OCI-LY1 (cell line): ENCODE results near the gene ROR2.

ENCODE experiments used
- H2AFZ ChIP-seq: fragments of 200-600 bp; sonication (generic), shearing (Covaris generic); 2 replicates; pipeline ENCODE4 v1.6.0; 2014; ENCODE audit warnings: antibody characterized with exemption, mild to moderate bottlenecking, low read length
- H3F3A ChIP-seq: fragments of 200-600 bp; sonication (generic), shearing (Covaris generic); 2 replicates; pipeline ENCODE4 v1.6.0; 2014; ENCODE audit warnings: mild to moderate bottlenecking, antibody characterized with exemption, low read length, moderate library complexity; ENCODE audit not compliant: insufficient read depth
- H3K27ac ChIP-seq: fragments of 200-600 bp; sonication (generic); 2 replicates; pipeline ENCODE4 v1.5.1; 2014; ENCODE audit warnings: low read length, mixed run types, mild to moderate bottlenecking, low read depth; ENCODE audit not compliant: poor library complexity, severe bottlenecking
- H3K27me3 ChIP-seq: fragments of 200-600 bp; sonication (generic); 2 replicates; pipeline ENCODE4 v1.6.0; 2014; ENCODE audit warnings: antibody characterized with exemption, mild to moderate bottlenecking, low read length, moderate library complexity; ENCODE audit not compliant: insufficient read depth
- H3K36me3 ChIP-seq: fragments of 200-600 bp; sonication (generic); 2 replicates; pipeline ENCODE4 v1.6.1; 2014; ENCODE audit warnings: mild to moderate bottlenecking, antibody characterized with exemption, low read length, moderate library complexity, mixed read lengths; ENCODE audit not compliant: insufficient read depth
- H3K4me1 ChIP-seq: fragments of 200-600 bp; sonication (generic); 2 replicates; pipeline ENCODE4 v1.5.1; 2014; ENCODE audit warnings: mild to moderate bottlenecking, low read length, moderate library complexity; ENCODE audit not compliant: insufficient read depth, severe bottlenecking
- H3K4me2 ChIP-seq: fragments of 200-600 bp; sonication (generic), shearing (Covaris generic); 2 replicates; pipeline ENCODE4 v1.6.1; 2014; ENCODE audit warnings: low read length
- H3K4me3 ChIP-seq: fragments of 200-600 bp; sonication (generic); 2 replicates; pipeline ENCODE4 v1.5.1; 2014; ENCODE audit warnings: low read length, low read depth, mild to moderate bottlenecking, mixed read lengths; ENCODE audit not compliant: poor library complexity, severe bottlenecking
- H3K79me2 ChIP-seq: fragments of 200-600 bp; shearing (Covaris generic); 2 replicates; pipeline ENCODE4 v1.6.1; 2016; ENCODE audit warnings: mixed run types, low read length, mixed read lengths; ENCODE audit not compliant: insufficient read depth
- H3K9ac ChIP-seq: fragments of 200-600 bp; sonication (generic), shearing (Covaris generic); 2 replicates; pipeline ENCODE4 v1.6.1; 2014; ENCODE audit warnings: mild to moderate bottlenecking, low read length, mixed read lengths
- H3K9me2 ChIP-seq: fragments of 200-600 bp; sonication (generic), shearing (Covaris generic); 2 replicates; pipeline ENCODE4 v1.6.1; 2014; ENCODE audit warnings: low read depth, mild to moderate bottlenecking, low read length, mixed read lengths
- H3K9me3 ChIP-seq: fragments of 200-600 bp; shearing (Covaris generic); 2 replicates; pipeline ENCODE4 v1.6.1; 2014; ENCODE audit warnings: low read length, mixed read lengths
- H4K20me1 ChIP-seq: fragments of 200-600 bp; sonication (generic), shearing (Covaris generic); 2 replicates; pipeline ENCODE4 v1.6.0; 2016; ENCODE audit warnings: mild to moderate bottlenecking, low read length; ENCODE audit not compliant: insufficient read depth
- EZH2 ChIP-seq: fragments of 200-600 bp; sonication (generic), shearing (Covaris generic); IDR thresholded peaks from 2 replicates; pipeline ENCODE4 v1.8.0; 2017; ENCODE audit warnings: borderline replicate concordance, mixed run types, mild to moderate bottlenecking, antibody characterized with exemption, low read length, moderate library complexity, mixed read lengths
- TF ChIP-seq, protein P1 (sequence below): fragments of 200-600 bp; sonication (generic), shearing (Covaris generic); IDR thresholded peaks from 2 replicates; pipeline ENCODE4 v1.5.1; 2017; ENCODE audit warnings: mild to moderate bottlenecking, antibody characterized with exemption, low read length, moderate library complexity, mixed read lengths

ROR2 gene

DNA sequence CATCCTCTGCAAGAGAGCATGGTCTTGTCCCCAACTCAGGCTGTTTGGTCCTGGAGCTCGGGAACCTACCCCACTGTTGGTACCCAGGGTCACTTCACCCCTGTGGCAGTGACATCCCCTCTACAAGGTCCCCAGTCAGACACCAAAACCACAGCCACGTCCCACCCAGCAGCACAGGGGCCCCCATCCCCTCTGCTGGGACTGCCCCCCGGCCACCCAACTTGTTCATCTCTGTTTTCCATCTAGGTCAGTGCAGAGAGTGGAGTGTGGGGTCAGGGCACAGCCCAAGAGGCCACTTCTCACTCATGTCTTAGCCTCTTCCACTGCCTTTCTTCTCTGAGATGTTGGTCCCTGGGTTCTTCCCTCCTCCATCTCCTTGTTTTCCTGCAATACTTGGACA lies 292.5 kb downstream of the ROR2 start:
- Histone ChIP-seq H3K9ac (no peak overlapping the region), H3K27me3 (no peaks in the 10 kb centered on the region), H3K27ac (no peak overlapping the region), H3K36me3 (no peaks in the 10 kb centered on the region), H3K9me2 (no peaks in the 10 kb centered on the region), H3K4me1 (no peaks in the 10 kb centered on the region), H2AFZ (no peak overlapping the region), H3F3A (no peaks in the 10 kb centered on the region), H4K20me1 (no peaks in the 10 kb centered on the region), H3K4me2 (no peak overlapping the region), H3K9me3 (no peaks in the 10 kb centered on the region), H3K79me2 (no peaks in the 10 kb centered on the region), H3K4me3 (no peak overlapping the region)
- TF ChIP-seq, protein P1, sequence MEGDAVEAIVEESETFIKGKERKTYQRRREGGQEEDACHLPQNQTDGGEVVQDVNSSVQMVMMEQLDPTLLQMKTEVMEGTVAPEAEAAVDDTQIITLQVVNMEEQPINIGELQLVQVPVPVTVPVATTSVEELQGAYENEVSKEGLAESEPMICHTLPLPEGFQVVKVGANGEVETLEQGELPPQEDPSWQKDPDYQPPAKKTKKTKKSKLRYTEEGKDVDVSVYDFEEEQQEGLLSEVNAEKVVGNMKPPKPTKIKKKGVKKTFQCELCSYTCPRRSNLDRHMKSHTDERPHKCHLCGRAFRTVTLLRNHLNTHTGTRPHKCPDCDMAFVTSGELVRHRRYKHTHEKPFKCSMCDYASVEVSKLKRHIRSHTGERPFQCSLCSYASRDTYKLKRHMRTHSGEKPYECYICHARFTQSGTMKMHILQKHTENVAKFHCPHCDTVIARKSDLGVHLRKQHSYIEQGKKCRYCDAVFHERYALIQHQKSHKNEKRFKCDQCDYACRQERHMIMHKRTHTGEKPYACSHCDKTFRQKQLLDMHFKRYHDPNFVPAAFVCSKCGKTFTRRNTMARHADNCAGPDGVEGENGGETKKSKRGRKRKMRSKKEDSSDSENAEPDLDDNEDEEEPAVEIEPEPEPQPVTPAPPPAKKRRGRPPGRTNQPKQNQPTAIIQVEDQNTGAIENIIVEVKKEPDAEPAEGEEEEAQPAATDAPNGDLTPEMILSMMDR: no peak
- no peak for TF ChIP-seq EZH2

DNA sequence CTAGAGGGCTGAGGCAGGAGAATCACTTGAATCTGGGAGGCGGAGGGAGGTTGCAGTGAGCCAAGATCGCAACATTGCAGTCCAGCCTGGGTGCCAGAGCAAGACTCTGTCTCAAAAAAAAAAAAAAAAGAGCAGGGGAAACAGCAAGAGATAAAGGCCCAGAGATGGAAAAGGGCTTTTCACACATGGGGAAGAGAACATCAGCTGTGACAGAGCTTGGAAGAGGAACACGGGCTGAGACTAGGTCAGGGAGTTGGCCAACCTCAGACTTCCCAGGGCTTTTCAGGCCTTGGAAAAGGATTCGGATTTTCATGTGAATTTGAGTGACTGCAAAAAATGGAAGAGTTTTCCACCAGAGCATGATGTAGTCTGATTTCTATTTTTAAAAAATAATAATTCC lies 294.4 kb downstream of the ROR2 start:
- Histone ChIP-seq H3K4me1 (no peaks in the 10 kb centered on the region), H3K9me3 (no peaks in the 10 kb centered on the region), H3K27ac (no peak overlapping the region), H3K4me3 (no peak overlapping the region), H3K36me3 (no peaks in the 10 kb centered on the region), H2AFZ (no peak overlapping the region), H3K9me2 (no peaks in the 10 kb centered on the region), H3K27me3 (no peaks in the 10 kb centered on the region), H3K79me2 (no peaks in the 10 kb centered on the region), H4K20me1 (no peaks in the 10 kb centered on the region), H3K9ac (no peak overlapping the region), H3K4me2 (no peak overlapping the region), H3F3A (no peaks in the 10 kb centered on the region)
- no peak for TF ChIP-seq EZH2

DNA sequence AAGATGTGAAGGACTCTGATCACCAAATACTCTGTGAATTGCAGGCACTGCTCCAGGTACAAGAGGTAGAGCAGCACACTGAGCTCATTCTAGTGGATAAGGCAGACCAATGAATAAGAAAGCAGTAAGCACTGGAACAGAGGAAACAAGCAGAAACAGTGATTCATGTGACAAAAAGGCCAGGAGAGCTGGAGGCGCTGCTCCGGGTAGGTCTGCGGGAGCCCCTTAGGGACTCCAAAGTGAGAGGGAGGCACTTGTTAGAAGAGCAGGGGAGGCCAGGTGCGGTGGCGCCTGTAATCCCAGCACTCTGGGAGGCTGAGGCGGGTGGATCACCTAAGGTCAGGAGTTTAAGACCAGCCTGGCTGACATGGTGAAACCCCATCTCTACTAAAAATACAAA lies 294.8 kb downstream of the ROR2 start:
- Histone ChIP-seq H3K4me3 (no peak overlapping the region), H3F3A (no peaks in the 10 kb centered on the region), H3K4me2 (no peak overlapping the region), H3K9ac (no peak overlapping the region), H4K20me1 (no peaks in the 10 kb centered on the region), H3K27ac (no peak overlapping the region), H3K9me3 (no peaks in the 10 kb centered on the region), H3K4me1 (no peaks in the 10 kb centered on the region), H3K36me3 (no peaks in the 10 kb centered on the region), H3K79me2 (no peaks in the 10 kb centered on the region), H3K9me2 (no peaks in the 10 kb centered on the region), H3K27me3 (no peaks in the 10 kb centered on the region), H2AFZ (no peak overlapping the region)
- TF ChIP-seq, protein P1: no peak
- no peak for TF ChIP-seq EZH2

DNA sequence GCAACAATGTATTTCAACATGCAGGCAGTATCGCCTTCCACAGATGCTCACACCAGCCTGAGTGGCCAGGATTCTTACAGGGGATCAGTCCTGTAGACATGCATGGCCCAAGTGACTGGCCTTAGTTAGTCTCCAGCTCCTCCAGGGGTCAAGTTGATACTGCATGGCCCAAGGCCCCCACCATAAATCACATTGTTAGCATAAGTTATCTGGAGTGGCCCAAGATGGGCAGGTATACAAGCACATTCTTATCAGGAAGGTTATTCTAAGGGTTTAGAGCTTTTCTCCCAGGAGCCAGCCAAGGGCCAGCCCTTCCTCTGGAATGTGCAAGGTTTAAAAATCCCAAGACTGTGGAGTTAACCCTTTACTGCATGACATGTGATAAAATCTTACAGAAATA lies 295.5 kb downstream of the ROR2 start:
- H3K9ac ChIP-seq: no peak overlapping the region
- no peaks in the 10 kb centered on the region for H3K9me2 ChIP-seq
- no peaks in the 10 kb centered on the region for H3K36me3 ChIP-seq
- H3F3A ChIP-seq: no peaks in the 10 kb centered on the region
- H3K4me2 ChIP-seq: no peak overlapping the region
- H3K79me2 ChIP-seq: no peaks in the 10 kb centered on the region
- no peak overlapping the region for H3K27ac ChIP-seq
- H3K4me1 ChIP-seq: no peaks in the 10 kb centered on the region
- H3K9me3 ChIP-seq: no peaks in the 10 kb centered on the region
- no peak overlapping the region for H3K4me3 ChIP-seq
- no peak overlapping the region for H2AFZ ChIP-seq
- no peaks in the 10 kb centered on the region for H3K27me3 ChIP-seq
- TF ChIP-seq, protein P1: no peak
- TF ChIP-seq EZH2: no peak
- no peaks in the 10 kb centered on the region for H4K20me1 ChIP-seq
